ENCODE data around the gene BCL6.

BCL6 gene

GRCh38 chr3:187677604-187678003 lies 67.7 kb downstream of the BCL6 start:
- TF ChIP-seq CTCF (IDR thresholded peaks at IDR 0.05; ENCODE audit: control insufficient read depth, insufficient read depth, low read depth, low read length, missing control alignments) = no peak
- no peak for DNase-seq (ENCODE audit: low read depth)

GRCh38 chr3:187673012-187673411 lies 72.3 kb downstream of the BCL6 start:
- no peak for TF ChIP-seq CTCF (IDR thresholded peaks at IDR 0.05; ENCODE audit: control insufficient read depth, insufficient read depth, low read depth, low read length, missing control alignments)
- H3K4me3 ChIP-seq (ENCODE audit: control insufficient read depth, low read depth, low read length) = no peak overlapping the region
- DNase-seq (ENCODE audit: low read depth) = no peak

More at GRCh38 chr3:187677604-187678003, 67.7 kb downstream of the BCL6 start:
- H3K4me3 ChIP-seq (ENCODE audit: control insufficient read depth, low read depth, low read length) = no peak overlapping the region
